WI38 (cell line): ENCODE results near the gene IL5RA.

ENCODE experiments used
- H3K4me3 ChIP-seq: 2 replicates; pipeline ENCODE4 v1.5.1; 2011; ENCODE audit warnings: low read depth, mild to moderate bottlenecking, control low read depth, low read length
- CTCF ChIP-seq: IDR thresholded peaks from 2 replicates; pipeline ENCODE4 v1.5.1; 2012; ENCODE audit warnings: low read depth, mild to moderate bottlenecking, control low read depth, low read length

IL5RA gene

GRCh38 chr3:3031326-3031725 is 78.8 kb downstream of the IL5RA start:
- H3K4me3 ChIP-seq: no peak overlapping the region
- no peak for TF ChIP-seq CTCF

GRCh38 chr3:3027976-3028567 is 82.1 kb downstream of the IL5RA start:
- no peak overlapping the region for H3K4me3 ChIP-seq
- no peak for TF ChIP-seq CTCF

- no peak overlapping the region for H3K4me3 ChIP-seq
- no peak for TF ChIP-seq CTCF
Measured at GRCh38 chr3:3023111-3023745, 86.9 kb downstream of the IL5RA start.

- no peak for TF ChIP-seq CTCF
- no peak overlapping the region for H3K4me3 ChIP-seq
Measured at GRCh38 chr3:3020209-3020608, 90.0 kb downstream of the IL5RA start.
